GM21529 (cell line): Measurements from ENCODE around the gene FKBP5.
"Not testable (repeated sequence)": the region's sequence is repeated elsewhere in the genome, so short reads cannot be mapped to it uniquely, and the experiment has no call there.

Source experiments
- ATAC-seq: cut with Tn5 transposase; IDR thresholded peaks from one replicate; pipeline ENCODE4 v1.9.1; 2021; ENCODE audit not compliant: unreplicated experiment

FKBP5 gene

DNA sequence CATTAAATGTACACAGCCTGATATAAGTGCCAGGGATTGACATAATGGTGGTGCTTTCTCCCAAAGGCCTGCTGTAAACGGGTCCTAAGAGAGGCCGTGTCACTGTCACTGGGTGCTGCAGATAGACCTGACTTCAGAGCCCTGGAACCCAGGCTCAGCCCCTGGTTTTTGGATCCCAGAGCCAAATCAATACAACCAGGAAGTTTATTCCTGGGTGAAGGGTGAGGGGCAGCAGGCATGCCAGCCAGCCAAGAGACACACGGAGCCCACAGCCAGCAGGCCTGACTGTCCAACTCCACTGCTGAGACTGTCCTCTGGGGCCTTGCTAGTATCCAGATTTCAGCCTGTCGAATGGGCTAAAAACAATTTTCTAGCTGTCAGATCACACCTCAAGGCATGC lies 35.3 kb upstream of the FKBP5 start:
- no peak for ATAC-seq

DNA sequence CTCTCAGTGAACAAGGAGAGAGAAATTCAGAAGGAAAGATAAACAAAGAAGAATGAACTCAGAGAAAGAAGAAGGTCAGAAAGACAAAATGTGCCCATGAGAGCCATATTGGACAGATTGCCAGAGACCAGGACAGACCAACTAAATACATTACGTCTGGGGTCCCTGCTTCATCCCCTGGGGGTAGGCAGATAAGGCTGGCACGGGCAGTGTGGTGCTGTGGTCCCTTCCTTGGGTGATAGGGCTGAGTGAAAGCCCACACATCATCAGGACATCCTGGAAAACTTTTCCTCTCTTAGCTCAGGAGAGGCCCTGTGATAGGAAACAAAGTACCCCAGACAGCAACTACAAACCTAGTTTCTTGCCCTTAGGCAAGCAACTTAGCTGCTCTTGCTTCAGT lies 34.9 kb upstream of the FKBP5 start:
- no peak for ATAC-seq

DNA sequence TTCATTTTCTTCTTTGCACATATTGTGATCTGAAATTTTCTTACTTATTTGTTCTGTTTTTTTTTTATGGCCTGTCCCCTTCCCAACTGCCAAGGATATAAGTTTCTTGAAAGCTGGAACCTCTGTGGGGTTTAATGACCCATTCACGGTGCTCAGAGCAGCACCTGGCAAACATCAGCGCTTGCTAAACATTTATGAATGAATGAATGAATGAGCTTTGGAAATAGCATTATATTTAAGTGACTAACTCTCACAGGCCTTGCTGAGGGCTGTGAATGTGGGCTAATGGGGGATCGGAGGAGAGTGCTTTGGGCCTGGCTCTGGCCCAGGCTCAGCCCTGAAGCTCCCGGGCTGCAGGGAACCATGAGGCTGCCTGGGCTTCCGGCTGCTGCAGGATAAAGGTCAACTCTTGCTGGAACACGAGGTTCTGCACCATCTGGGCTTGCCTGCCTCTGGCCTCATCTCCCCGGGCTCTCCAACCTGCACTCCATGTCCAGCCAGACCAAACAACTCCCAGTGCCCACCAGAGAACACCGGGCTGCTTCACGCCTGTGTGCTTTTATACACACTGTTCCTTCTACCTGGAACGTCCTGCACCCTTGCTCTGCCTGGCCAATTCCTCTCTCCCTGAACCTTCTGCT lies 33.5 kb upstream of the FKBP5 start:
- no peak for ATAC-seq

DNA sequence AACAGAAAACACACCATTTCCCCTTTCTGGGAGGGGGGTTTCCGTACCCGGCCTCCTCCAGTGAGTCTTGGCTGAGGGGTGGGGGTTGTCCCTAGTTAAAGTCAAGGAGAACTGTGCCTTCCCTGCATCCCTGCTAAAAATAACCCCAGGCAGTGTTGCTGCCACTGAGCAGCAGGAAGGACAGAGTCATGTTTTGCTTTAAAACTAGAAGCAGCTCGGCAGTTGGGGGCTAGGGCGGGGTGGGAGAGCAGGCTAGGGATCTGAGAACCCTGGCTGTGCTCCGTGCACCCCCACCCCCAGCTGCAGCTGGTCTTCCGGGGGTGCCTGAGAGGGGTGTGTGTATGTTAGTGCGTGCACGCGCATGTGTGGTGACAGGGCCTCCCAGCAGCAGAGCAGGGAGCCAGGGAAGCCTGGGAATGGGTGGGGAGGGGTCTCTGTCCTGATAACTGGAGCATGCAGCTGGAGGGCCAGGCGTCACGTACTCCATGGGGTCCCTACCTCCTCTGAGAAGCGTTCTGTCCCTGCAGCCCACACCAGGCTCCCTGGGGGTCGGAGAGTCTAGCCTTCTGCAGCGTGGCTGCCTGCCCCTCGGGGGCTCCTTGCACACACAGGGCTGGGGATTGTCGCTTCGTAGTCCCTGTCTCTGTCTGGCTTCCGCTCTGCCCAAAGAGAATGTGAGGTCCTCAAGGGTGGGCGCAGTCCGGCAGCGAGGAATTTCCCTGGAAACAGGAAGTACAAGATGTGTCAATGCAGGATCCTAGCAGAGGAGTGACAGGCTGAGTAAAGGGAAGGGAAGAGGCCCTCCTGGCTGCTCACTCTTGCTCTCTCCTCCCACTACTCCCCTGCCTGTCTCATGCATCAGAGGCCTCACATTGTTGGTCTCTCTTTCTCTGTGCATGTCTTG lies 31.4 kb upstream of the FKBP5 start:
- peak; percentile 65 for ATAC-seq

DNA sequence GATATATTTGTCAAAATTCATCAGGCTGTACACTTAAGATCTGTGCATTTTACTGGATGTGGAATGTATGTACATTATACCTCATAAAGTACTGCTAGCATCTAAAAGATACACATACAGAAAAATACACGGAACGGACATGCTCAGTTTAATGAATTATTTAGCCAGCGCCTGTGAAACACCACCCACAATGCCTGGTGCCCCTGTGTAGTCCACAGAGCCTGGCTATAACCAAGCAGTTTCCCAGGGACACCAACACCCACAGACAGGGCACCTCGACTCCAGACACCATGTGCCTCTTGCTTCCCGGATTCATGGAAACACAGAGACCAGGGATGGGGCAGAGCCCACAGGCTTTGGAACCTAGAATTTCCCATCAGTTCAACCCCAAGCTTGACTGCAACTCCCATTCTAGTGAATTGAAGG lies 30.7 kb upstream of the FKBP5 start:
- peak; percentile 21 for ATAC-seq

DNA sequence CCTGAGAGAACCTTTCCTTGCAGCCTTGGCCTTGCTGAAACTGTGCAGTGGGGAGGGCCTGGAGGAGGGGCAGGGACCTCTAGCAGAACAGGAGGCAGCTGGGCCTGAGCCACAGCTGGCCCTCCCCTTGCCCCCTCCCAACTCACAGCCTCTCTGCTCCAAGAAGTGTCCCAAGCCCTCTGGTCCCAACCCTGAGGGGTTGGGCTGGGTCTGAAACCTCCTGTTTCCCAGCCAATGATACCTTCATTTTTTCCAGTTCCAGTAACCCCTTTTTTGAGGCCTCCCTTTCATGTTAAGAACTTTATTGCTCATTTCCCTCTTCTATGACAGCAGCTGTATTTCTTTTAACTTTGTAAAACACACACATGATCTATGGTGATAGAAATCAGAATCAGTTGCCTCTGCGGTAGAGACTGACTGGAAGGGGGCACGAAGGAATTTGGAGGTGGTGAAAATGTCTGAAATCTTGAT lies 30.2 kb upstream of the FKBP5 start:
- ATAC-seq, result no peak

DNA sequence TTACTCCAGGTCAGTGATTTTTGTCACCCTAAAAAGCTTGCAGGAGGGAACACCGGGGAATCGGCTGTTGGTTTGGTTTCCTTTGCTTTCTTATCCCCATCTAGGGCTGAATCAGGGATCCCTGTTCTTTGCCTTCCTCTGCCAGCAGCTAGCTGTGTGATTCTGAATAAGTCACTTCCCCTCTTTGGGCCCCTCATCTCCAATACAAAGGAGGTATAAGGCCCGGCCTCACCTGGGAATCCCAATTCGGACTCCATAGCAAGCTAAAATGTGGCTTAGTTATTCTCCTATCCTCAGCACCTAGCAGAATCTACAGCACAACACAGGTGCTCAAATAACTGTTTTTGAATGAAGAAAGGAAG lies 29.6 kb upstream of the FKBP5 start:
- no peak for ATAC-seq

DNA sequence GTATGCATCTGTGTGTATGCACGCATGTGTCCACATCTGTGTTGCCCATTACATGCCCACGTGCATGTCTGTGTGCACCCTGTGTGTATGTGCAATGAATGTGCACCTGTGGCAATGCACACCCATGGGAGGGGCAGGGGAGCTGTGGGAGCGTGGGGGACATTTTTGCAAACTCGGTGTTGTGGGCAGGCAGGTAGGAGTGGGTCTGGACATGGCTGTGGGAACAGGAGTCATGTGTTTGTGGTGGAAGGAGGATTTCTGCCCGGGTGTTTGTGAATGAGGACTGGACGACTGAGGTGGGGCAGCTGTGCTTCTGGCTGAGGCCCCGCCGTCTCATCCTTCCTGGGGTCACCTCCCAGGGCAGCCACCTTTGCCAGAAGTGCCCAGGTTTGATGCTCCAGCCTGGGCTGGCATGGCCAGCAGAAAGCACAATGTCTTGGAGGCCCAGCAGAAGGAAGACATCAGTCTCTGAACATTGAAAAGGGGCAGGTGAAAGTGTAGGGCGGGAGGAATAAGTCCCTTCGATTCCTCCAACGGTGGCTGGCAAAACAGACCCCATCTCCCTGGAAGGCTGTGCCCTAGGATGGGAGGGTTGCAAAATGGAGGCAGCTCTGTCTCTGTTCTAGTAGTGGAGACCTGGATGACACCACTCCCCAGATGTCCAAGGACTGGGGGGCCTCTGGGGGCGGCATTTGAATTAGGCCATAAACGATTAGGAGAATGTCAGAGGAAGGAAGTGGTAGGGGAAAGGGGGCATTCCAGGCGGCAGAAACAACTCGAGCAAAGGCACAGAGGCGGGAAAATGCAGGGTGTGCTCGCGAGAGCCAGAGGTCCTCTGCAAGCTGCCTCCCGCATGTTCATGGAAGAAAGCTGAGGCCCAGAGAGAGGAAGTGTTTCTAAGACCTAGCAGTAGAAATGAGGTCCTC lies 29.0 kb upstream of the FKBP5 start:
- no peak for ATAC-seq

DNA sequence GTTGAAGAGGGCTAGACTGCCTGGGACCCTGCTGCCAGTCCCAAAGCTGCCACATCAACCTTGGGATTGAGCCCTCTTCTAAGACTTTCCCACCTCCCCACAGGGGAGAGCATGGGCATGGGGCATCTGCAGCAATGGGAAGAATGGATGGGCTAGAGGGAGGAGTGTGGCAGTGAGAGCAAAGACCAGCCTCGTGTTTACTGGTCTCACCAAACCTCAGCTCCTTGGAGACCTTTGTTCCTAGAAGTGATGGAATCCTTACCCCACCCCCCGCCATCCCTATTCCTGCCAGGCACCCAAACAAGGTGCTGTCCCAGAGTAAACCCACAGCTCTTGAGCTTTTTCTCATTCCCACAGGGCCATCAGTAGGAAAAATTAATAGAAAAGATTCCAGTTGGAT lies 28.1 kb upstream of the FKBP5 start:
- ATAC-seq, result no peak

DNA sequence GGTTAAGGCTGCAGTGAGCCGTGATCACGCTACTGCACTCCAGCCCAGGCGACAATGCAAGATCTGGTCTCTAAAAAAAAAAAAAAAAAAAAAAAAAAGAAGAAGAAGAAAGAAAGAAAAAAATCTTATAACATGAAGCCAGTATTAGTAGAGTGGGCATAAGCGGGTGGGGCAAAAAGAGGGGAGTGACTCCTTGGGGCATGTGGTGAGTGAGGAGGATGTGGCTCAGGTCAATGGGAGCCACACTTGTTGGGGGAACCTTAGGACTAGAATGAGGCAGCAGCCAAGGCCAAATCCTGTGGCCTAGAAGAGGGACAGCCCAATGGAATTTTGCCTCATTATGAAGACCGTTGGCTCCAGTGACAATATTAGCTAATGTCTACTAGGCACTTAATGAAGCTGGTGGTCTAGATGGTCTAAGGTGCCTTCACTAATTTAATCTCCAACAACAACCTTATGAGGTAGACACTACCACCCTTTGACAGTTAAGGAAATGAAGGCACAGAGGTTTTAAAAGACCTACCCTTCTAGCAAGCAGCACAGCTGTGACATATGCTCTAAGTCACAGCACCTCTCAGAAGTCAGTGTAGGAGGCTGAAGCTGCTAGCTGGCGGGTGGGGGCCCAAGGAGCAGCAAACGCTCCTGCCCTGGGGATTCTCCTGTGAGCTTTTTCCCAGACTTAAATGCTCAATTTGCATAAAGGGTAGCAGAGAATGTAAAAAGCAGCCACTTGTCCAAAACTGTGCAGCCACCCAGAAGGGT lies 24.5 kb upstream of the FKBP5 start:
- ATAC-seq, result no peak

DNA sequence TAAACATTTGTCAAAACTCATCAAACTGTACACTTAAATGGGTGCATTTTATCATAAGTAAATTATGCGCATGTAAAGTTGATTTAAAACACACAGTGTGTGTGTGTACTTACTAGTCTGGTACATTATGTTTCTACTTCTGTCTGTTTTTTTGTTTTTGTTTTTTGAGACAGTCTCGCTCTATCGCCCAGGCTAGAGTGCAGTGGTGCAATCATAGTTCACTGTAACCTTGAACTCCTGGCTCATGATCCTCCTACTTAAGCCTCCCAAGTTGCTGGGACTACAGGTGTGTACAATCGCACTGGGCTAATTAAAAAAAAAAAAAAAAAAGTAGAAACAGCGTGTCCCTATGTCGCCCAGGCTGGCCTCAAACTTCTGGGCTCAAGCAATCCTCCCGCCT lies 23.0 kb upstream of the FKBP5 start:
- no peak for ATAC-seq

DNA sequence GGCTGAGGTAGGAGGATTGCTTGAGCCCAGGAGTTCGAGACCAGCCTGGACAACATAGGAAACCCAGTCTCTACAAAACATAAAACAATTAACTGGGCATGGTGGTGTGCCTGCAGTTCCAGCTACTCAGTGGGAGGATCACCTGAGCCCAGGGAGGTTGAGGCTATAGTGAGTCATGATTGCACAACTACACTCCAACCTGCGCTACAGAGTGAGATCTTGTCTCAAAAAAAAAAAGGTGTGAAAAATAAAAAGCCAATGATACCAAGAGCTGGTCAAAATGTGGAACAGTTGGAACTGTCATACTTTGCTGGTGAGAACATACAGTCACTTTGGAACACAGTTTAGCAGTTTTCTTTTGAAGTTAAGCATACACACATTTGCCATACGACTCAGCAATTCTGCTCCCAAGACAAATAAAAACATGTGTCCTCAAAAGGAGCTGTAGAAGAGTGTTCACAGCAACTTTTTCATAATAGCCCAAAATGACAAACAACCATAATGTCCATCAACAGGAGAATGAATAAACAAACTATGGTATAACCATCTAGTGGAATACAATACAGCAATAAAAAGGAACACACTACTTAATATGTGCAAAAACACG lies 21.6 kb upstream of the FKBP5 start:
- no peak for ATAC-seq

DNA sequence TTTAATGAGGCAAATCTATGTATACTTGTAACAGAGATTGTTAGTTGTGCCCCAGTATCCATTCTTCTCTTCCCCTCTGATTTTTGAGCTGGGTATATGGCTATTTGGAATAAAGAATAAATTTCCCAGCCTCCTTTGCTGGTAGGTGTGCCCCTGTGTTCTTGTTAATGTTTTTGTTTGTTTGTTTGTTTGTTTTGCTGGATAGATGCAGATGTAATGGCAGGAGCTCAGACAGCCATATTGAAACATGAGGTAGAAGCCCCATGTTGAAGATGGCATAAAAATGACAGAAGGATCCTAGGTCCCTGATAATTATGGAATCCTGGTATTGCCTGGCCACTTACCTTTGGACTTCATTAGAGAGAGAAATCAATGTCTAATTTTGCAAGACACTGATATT lies 19.9 kb upstream of the FKBP5 start:
- no peak for ATAC-seq

DNA sequence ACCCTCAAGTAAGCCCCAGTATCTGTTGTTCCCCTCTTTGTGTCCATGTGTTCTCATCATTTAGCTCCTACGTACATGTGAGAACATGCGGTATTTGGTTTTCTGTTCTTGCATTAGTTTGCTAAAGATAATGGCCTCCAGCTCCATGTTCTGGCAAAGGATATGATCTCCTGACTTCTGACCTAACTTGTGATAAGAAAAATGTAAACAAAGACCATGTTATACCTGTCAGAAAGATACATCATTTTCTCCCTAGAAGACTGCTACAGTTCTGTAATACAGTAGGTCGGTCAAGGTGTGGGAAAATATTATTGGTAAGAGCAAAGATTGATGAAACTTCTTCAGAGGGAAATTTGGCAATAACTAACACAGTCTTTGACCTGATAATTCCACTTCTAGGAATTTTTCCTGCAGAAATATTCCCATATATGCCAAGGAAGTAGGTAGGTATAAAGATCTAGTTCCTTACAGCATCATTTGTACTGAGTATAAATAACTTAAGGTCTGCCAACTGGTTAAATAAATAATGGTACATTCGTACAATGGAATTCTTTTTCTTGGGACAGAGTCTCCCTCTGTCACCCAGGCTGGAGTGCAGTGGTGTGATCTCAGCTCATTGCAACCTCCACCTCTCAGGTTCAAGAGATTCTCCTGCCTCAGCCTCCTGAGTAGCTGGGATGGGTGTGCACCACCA lies 19.1 kb upstream of the FKBP5 start:
- no peak for ATAC-seq

DNA sequence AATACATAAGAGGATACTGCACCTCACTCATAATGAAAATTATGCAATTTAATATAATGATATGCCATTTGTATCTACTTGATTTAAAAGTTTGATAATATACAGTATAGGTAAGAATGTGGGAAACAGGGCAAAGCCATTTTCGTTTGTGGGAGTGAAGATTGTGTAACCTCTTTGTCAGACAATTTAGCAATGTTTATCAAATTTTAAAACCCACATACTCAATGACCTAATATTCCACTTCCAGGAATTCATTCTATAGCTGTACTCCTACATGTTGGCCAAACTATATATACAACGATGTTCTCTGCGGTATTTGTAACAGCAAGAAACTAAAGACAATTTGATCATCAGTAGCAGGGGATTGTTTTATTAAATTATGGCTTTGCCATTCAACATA lies 17.8 kb upstream of the FKBP5 start:
- no peak for ATAC-seq

DNA sequence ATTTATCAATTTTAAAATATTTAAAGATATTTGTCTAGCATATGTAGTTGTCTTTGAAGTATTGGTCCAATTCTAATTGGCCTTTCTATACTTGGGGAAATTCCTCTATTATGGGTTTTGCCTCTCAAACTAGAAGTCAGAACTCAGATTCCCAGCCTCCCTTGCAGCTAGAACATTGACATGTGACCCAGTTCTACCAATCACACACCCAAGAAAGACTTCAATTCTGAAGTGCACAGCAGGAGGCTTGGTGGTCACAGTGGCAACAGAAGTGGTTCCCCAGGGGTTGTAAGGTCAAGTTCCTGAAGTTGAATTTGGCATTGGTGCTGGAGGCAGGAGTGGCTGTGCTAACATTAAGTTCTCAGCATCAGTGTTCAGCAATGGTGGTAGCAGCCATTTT lies 14.8 kb upstream of the FKBP5 start:
- no peak for ATAC-seq

DNA sequence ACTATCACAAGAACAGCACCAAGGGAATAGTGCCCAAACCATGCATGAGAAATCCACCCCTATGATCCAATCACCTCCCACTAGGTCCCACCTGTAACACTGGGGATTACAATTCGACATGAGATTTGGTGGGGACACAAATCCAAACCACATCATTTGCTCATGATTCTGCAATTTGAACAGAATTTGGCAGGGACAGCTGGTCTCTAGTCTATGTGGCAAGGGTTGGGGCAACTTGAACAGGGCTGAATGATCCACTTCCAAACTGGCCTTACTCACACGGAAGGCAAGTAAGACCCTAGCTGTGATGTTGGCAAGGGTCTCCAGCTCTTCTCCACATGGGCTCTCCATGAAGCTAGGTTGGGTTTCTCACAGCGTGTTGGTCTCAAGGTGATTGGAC lies 10.1 kb upstream of the FKBP5 start:
- no peak for ATAC-seq

DNA sequence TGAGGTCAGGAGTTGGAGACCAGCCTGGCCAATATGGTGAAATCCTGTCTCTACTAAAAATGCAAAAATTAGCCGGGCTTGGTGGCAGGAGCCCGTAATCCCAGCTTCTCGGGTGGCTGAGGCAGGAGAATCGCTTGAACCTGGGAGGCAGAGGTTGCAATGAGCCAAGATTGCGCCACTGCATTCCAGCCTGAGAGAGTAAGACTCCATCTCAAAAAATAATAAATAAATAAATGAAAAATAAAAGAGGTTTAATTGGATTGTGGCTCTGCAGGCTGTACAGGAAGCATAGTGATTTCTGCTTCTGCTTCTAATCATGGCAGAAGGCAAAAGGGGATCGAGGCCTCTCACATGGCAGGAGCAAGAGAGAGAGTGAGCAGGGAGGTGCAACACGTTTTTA lies 9.7 kb upstream of the FKBP5 start:
- ATAC-seq, result not testable (repeated sequence)

DNA sequence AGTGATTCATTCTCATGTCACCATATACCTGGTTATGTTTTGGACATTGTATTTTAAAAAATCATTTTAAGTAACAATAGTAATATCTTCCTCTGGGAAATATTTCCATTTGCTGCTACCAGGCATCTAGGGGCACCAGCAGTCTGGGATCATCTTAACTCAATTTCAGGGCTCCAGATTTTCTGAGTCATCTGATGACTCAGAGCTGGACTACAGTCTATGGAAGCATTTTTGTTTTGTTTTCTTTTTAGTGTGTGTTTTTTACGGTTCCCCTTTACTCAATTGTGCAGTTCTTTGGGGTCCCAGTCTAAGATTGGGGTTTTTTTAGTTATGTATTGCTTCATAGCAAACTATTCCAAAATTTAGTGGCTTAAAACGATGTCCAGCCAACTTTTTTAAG lies 5.7 kb upstream of the FKBP5 start:
- ATAC-seq, result no peak
